Measurements from ENCODE around the gene ARL14EP.

Gene ARL14EP

DNA sequence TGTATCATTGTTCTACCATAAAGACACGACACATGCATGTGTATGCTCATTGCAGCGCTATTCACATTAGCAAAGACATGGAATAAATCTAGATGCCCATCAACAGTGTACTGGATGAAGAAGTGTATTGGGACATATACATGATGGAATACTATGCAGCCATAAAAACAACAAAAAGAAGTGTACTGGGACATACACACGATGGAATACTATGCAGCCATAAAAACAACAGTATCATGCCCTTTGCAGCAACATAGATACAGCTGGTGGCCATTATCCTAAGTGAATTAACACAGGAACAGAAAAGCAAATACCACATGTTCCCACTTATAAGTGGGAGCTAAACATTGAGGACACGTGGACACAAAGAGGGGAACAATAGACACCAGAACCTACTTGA is 22.7 kb downstream of the ARL14EP start:
- TF ChIP-seq, protein P1, sequence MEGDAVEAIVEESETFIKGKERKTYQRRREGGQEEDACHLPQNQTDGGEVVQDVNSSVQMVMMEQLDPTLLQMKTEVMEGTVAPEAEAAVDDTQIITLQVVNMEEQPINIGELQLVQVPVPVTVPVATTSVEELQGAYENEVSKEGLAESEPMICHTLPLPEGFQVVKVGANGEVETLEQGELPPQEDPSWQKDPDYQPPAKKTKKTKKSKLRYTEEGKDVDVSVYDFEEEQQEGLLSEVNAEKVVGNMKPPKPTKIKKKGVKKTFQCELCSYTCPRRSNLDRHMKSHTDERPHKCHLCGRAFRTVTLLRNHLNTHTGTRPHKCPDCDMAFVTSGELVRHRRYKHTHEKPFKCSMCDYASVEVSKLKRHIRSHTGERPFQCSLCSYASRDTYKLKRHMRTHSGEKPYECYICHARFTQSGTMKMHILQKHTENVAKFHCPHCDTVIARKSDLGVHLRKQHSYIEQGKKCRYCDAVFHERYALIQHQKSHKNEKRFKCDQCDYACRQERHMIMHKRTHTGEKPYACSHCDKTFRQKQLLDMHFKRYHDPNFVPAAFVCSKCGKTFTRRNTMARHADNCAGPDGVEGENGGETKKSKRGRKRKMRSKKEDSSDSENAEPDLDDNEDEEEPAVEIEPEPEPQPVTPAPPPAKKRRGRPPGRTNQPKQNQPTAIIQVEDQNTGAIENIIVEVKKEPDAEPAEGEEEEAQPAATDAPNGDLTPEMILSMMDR (IDR thresholded peaks at IDR 0.05; ENCODE audit: low read depth, low read length): no peak
- no peak overlapping the region for H3K4me3 ChIP-seq (ENCODE audit: low read depth, low read length)

GRCh38 chr11:30346068-30346688 is 23.3 kb downstream of the ARL14EP start:
- H3K4me3 ChIP-seq (ENCODE audit: low read depth, low read length): no peak overlapping the region
- TF ChIP-seq, protein P1 (IDR thresholded peaks at IDR 0.05; ENCODE audit: low read depth, low read length): peak; percentile 26; the same call in 1 of the 2 replicates

DNA sequence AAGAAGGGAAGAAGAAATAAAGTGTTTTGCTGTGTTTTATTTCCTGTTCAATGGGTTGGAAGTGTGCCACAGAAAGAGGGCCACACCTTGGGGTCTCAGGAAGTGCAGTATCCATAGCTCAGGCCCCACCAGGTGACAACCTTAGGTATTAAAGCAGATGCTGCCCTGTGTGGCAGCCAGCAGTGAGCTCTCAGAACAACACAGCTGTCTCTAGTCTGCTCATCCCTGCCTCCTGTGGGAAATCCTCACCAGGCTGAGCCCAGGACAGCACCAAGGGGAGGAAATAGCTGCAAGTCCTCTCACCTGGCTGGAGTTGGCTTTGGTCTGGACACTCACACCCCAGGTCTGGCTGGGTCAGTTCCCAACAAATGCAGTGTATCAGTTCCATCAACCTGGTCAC is 25.1 kb downstream of the ARL14EP start:
- TF ChIP-seq, protein P1 (IDR thresholded peaks at IDR 0.05; ENCODE audit: low read depth, low read length): no peak
- H3K4me3 ChIP-seq (ENCODE audit: low read depth, low read length): no peak overlapping the region

DNA sequence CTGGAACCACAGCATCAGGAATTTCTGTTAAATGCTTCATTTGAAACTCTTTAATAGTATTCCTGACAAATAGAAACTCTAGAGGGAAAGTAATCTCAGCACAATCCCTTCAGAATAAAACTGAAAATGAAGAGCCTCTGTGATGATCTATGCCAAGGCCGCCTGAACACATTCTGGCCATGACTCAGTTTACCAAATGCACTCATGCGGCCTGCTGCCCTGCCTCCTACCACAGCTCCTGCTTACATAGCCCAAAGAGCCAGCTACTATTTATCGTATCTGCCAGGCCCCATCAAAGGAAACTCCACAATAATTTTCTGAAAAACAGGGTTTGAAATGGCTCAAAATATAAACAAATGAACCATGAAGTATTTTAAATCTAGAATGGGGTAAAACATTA is 27.0 kb downstream of the ARL14EP start:
- TF ChIP-seq, protein P1 (IDR thresholded peaks at IDR 0.05; ENCODE audit: low read depth, low read length): no peak
- H3K4me3 ChIP-seq (ENCODE audit: low read depth, low read length): no peak overlapping the region

DNA sequence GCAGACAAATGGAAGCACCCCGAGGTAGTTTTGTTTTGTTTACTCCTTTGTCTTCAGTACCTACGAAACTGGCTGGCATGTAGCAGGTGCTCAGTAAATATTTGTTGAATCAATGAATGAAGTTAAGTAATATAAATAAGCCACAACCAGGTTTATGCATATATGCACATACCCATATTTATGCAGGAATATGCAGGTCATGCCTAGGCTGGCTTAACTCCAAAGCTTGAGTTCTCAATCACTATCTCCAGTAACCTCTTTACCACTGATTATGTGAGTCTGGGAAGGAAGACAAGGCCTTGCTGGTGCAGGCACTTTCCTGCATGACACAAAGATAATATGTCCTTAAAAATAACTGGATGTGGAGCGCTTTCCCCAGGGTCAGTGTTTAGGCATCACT is 27.5 kb downstream of the ARL14EP start:
- TF ChIP-seq, protein P1 (IDR thresholded peaks at IDR 0.05; ENCODE audit: low read depth, low read length): no peak
- H3K4me3 ChIP-seq (ENCODE audit: low read depth, low read length): no peak overlapping the region

DNA sequence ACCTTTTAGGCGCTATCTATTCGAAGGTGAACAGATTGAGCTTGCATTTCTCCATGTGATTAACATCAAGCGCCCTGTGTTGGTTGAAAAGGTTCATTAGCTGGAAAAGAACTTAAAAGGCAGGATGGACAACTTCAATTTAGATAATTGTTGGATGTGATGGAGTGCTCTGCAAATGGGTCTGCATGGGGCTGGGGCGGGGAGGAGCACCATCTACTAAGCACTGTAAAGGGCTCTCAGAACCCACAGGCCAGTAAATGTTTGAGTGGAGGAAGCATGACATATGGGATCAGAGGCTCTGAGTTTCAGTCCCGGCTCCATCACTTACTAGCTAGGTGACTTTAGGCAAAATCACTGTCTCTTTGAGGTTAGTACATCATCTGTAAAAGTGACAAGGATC is 28.2 kb downstream of the ARL14EP start:
- no peak overlapping the region for H3K4me3 ChIP-seq (ENCODE audit: low read depth, low read length)
- TF ChIP-seq, protein P1 (IDR thresholded peaks at IDR 0.05; ENCODE audit: low read depth, low read length): no peak

GRCh38 chr11:30356391-30356790 is 33.5 kb downstream of the ARL14EP start:
- no peak overlapping the region for H3K4me3 ChIP-seq (ENCODE audit: low read depth, low read length)
- TF ChIP-seq, protein P1 (IDR thresholded peaks at IDR 0.05; ENCODE audit: low read depth, low read length): no peak
